Epithelial cell of proximal tubule (primary cell): ENCODE data around the gene SLX9. TPM values are rescaled to one million over a fixed set of nuclear protein-coding genes. Genes with fewer than 3 reads are reported as not detected.
A peak's percentile ranks its signal among the peaks of the same experiment; 100 is the strongest.

Experiments
- DNase-seq: peaks from one replicate; pipeline ENCODE4 v3.0.0-alpha.2; 2011; ENCODE audit warnings: low read depth
- H3K4me3 ChIP-seq: 2 replicates; pipeline ENCODE4 v1.5.1; 2011; ENCODE audit warnings: low read depth, mild to moderate bottlenecking, low read length
- total RNA-seq: library from RNA; depleted of rRNA; stranded (reverse); fragments of >200 nt; gene quantifications from 2 replicates; pipeline ENCODE4 v1.2.3, GENCODE V29; 2015
- TF ChIP-seq, protein P1 (sequence below): conservative IDR thresholded peaks from 2 replicates; pipeline ENCODE4 v1.5.1; 2012; ENCODE audit warnings: low read depth, mild to moderate bottlenecking, low read length

SLX9 gene
- total RNA-seq, 1 donor from 2014 or later, result 52.1 TPM

DNA sequence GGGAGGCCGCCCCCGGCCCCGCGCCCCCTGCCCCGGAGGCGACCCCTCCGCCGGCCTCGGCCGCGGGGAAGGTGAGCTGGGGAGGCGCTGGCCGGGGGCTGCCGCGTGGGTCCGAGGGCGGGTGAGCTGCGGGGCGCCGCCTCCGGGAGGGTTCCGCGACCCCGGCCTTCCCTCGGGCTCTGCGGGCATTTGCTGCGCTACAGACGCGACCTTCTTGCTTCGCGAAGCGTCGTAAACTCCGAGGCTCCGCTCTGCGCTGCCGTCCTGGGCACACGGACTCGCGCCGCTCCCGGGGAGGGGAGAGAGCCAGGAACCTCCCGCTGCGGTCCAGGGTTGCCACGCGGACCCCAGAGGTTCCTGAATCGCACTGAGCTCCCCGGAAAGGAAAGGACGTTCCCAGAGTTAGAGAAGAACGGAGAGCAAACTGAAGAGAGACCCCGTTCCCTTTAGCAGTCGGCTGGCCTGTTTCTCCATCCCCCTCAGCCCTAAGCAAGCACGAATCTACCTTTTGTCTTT is 345 bp downstream of the SLX9 start:
- peak overlapping the region; percentile 97 for H3K4me3 ChIP-seq
- DNase-seq, result no peak
- TF ChIP-seq, protein P1, sequence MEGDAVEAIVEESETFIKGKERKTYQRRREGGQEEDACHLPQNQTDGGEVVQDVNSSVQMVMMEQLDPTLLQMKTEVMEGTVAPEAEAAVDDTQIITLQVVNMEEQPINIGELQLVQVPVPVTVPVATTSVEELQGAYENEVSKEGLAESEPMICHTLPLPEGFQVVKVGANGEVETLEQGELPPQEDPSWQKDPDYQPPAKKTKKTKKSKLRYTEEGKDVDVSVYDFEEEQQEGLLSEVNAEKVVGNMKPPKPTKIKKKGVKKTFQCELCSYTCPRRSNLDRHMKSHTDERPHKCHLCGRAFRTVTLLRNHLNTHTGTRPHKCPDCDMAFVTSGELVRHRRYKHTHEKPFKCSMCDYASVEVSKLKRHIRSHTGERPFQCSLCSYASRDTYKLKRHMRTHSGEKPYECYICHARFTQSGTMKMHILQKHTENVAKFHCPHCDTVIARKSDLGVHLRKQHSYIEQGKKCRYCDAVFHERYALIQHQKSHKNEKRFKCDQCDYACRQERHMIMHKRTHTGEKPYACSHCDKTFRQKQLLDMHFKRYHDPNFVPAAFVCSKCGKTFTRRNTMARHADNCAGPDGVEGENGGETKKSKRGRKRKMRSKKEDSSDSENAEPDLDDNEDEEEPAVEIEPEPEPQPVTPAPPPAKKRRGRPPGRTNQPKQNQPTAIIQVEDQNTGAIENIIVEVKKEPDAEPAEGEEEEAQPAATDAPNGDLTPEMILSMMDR, result no peak

DNA sequence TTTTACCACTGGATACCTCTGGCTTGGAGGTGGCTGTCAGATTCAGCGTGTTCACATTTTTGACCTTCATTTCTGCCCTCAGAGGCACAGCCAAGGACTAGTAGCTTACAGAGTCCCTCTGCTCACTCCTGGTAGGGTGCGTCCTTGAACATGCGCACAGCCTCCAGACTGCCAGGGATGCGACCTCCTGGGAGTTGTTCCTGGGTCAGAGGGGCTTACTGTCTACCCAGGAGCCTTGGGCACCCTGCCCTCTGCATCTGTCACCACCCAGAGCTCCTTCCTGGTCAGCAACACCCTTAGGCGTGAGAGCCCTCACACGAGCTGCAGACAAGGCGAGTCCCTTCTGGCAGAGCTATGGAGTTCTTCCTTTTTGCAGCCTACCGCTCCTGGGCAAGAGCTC is 1.7 kb downstream of the SLX9 start:
- no peak overlapping the region for H3K4me3 ChIP-seq
- DNase-seq, result no peak
- TF ChIP-seq, protein P1, result no peak

DNA sequence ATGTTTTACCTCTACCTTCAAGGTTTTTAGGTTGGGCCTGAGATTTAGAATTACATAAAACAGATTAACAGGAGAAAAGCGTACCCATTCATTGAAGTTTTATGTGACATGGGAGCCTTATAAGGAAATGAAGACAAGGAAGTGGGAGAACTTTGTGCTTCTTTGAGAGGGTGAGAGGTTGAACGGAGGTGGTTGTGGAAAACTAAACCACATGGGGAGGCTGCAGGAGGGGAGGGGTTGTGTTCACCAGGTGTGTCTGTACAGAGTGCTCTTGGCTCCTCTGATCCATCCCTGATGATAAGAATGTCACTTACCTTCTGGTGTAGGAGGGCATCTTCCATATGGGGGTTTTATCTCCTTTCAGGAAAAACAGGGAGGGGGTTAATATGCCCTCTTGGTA is 2.7 kb downstream of the SLX9 start:
- DNase-seq, result no peak
- TF ChIP-seq, protein P1, result no peak
- H3K4me3 ChIP-seq, result no peak overlapping the region

DNA sequence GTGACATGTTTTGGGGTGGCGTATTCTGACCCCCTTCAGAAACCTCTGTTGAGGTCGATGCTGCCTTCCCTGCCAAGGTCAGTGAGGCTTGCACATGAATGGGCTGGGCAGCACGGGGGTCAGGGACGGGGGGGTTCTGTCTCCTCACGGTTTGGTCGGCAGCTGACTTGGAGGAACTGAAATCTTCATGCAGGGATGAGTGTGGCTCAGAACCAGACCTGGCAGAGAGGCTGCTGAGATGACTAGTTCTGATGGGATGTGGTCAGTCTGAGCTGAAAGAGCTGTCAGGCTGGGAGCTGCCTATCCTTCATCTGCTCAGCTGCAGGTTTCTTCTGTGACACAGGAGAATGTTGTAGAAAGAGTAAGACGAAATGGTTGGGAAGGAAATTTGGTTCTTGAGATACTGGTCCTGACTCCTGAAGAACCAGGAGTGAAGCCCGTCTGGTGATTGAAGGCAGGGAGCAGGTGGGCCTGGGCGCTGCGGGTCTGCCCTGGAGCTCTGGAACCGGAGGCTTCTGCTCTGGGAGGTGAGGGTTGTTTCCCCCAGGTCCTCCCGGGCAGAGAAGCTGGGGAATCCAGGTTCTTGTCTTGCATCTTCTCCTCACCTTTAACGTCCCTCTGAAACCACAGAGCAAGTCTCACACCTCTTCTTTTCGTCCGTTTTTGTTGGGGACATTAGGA is 3.3 kb downstream of the SLX9 start:
- H3K4me3 ChIP-seq, result no peak overlapping the region
- DNase-seq, result no peak
- TF ChIP-seq, protein P1, result no peak

DNA sequence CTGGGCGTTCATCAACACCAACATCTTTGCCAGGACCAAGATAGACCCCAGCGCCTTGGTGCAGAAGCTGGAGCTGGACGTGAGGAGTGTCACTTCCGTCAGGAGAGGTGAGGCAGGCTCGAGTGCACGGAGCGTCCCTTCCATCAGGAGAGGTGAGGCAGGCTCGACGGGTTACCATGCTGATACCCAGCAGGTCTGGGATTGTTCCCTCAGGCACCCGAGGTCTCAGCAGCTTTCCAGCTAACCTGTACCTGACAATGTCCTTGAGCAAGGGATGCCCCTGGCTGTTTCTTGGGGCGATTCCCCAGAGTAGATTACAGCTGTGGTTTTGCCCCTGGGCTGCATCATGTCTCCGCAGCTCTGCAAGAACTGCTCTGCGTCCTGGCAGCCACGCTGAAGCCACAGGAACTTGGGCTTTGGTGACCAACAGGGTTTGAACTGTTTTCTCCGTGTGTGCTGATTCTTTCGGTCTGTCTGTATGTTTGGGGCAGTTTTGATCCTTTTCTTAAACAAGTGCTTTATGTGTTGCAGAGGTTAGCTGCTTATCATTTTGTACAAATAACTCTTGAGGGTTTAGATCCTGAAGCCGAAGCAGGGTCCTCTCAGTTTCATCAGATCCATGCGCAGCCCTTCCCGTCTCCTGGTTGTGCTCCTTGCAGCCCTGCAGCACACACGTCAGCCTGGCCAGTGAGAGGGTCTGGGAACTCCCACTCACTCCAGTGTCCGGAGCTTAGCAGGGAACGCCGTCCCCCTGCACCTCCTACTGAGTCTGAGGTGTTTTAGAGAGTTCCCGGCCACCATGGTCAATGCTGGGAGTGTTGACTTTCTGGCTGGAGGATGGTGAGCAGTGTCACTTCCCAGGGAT is 4.1 kb downstream of the SLX9 start:
- TF ChIP-seq, protein P1, result no peak
- no peak for DNase-seq

DNA sequence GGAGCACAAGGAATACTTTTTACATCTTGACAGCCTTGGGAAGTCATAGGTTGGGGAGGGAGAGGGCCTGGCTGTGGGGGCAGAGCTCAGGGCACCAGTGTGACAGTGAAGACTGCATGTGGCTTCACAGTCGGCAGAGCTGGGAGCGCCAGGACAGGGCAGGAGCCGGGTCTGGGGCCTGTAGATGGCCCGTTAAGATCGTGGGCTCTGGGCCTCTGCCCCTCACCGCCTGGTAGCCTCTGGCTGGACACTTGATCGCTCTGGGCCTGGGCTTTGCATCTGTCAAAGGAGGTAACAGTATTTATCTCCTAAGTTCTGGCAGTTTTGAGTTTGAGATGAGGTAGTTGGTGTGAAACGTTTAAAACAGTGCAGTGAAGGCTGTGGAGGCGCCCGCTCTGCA is 4.8 kb downstream of the SLX9 start:
- TF ChIP-seq, protein P1, result no peak
- DNase-seq, result no peak
- H3K4me3 ChIP-seq, result no peak overlapping the region

More for the DNA sequence above, 4.1 kb downstream of the SLX9 start:
- no peak overlapping the region for H3K4me3 ChIP-seq
